ENCODE results near the gene SORCS1.

Gene SORCS1

DNA sequence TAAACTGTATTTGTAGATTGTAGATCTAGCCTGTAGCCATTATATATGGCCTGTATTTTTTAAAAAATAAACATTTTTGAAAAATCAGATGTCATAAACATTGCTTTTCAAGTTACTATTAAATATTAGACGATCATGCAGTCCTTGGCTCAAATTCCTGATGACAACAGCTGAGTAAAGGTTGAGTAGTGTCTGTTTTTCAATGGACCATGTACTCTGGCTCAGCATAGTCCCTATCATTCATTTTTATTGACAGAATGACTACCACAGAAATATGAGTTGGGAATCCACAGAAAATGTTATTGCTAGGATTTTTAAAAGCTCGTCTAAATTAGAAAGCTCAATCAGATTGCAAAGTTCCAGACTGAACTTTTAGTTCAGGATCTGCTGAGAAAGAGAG is 145.4 kb downstream of the SORCS1 start:
- TF ChIP-seq, protein P1, sequence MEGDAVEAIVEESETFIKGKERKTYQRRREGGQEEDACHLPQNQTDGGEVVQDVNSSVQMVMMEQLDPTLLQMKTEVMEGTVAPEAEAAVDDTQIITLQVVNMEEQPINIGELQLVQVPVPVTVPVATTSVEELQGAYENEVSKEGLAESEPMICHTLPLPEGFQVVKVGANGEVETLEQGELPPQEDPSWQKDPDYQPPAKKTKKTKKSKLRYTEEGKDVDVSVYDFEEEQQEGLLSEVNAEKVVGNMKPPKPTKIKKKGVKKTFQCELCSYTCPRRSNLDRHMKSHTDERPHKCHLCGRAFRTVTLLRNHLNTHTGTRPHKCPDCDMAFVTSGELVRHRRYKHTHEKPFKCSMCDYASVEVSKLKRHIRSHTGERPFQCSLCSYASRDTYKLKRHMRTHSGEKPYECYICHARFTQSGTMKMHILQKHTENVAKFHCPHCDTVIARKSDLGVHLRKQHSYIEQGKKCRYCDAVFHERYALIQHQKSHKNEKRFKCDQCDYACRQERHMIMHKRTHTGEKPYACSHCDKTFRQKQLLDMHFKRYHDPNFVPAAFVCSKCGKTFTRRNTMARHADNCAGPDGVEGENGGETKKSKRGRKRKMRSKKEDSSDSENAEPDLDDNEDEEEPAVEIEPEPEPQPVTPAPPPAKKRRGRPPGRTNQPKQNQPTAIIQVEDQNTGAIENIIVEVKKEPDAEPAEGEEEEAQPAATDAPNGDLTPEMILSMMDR (IDR thresholded peaks at IDR 0.05; ENCODE audit: control insufficient read depth, extremely low read depth, insufficient read depth), result no peak
- no peak for DNase-seq (ENCODE audit: low read depth)
- H3K4me3 ChIP-seq (ENCODE audit: low read depth, low read length), result no peak overlapping the region

DNA sequence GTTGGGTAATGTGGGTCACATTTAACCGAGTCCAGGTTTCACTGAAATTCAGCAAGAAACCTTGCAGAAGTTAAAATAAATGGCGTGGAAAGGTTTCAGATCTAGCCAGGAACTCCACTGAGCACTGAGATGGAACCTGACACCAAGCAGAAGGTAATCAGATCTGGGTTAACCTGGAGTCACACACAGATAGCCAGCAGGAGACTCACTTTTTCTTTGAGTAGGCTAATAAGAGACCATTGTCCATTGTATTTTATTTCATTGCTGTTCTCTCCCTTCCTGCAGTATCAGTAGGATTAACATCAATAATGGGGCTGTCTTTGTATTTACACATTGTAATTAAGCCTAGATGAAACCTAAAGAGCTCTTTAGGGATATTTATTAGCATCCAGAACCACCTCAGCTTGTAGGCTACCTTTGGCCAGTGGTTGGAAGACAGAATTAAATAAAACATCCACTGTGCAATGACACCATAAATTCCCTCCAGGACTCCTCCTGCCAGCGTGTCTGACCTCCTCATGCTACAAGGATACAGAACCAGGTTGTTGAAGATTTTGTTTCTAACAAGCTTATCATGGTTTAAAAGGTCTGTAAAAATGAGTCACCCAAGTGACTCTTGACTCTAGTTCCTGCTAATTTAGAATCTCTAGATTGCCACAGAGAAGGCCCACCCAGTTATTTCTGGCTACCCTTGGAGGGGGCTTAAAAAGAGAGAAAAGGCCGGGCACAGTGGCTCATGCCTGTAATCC is 151.1 kb downstream of the SORCS1 start:
- no peak overlapping the region for H3K4me3 ChIP-seq (ENCODE audit: low read depth, low read length)
- DNase-seq (ENCODE audit: low read depth), result no peak
- TF ChIP-seq, protein P1 (IDR thresholded peaks at IDR 0.05; ENCODE audit: control insufficient read depth, extremely low read depth, insufficient read depth), result no peak

DNA sequence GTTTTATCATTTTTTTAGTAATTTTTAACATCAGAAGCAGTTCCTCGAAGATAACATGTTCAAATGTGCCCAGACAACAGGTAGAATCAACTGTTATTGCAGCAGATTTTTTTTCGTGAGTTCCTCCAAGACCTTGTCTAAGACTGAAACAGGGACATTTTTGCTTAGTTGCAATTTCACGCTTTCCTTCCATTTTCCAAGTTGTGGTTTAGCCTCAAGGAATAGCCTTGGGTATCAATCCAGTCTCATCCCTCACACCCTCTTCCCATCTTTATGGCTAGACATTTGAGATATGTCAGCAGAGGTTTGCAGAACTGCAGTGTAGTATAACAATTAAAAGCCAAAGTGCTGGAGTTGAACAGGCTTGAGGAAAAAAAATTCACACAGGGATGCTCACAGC is 152.5 kb downstream of the SORCS1 start:
- TF ChIP-seq, protein P1 (IDR thresholded peaks at IDR 0.05; ENCODE audit: control insufficient read depth, extremely low read depth, insufficient read depth), result no peak
- H3K4me3 ChIP-seq (ENCODE audit: low read depth, low read length), result no peak overlapping the region
- no peak for DNase-seq (ENCODE audit: low read depth)

DNA sequence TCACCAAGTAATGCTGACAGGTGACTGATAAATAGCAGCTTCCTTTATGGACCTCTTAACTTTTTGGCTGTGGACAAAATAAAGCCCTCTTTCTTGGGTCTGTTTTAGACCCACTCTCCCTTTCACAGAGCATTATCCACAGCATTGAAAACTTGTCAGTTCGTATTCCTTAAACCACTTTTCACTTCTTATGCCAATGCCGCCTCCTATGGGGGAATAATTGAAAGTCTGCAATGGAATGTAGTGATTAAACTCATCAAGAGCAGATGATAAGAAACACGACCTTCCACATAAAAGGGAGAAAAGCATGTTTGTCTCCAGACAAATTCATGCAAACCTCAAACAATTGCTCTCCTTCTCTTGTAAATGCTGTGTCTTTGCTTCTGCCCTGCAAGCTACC is 153.4 kb downstream of the SORCS1 start:
- H3K4me3 ChIP-seq (ENCODE audit: low read depth, low read length), result no peak overlapping the region
- DNase-seq (ENCODE audit: low read depth), result no peak
- TF ChIP-seq, protein P1 (IDR thresholded peaks at IDR 0.05; ENCODE audit: control insufficient read depth, extremely low read depth, insufficient read depth), result peak; percentile 25; the same call in 1 of the 2 replicates

DNA sequence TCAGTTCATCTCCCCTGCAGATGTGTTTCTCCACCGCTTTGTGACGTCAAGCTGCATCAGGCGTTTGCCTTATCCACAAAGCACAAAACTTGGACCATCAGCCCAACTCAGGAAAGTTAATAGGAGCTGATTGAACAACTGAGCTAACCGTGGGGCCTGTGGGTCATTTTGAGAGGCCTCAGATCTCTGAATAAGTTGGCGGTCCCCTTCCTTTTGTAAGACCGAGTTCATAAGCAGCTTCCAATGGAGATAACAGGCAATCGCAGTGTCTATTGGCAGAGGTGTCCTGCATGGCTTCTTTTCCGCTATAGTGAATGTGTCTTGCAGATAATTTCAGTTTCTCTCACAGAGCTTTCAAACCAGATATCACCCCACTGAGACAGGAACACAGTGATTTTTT is 154.0 kb downstream of the SORCS1 start:
- no peak for DNase-seq (ENCODE audit: low read depth)
- TF ChIP-seq, protein P1 (IDR thresholded peaks at IDR 0.05; ENCODE audit: control insufficient read depth, extremely low read depth, insufficient read depth), result no peak
- no peak overlapping the region for H3K4me3 ChIP-seq (ENCODE audit: low read depth, low read length)

DNA sequence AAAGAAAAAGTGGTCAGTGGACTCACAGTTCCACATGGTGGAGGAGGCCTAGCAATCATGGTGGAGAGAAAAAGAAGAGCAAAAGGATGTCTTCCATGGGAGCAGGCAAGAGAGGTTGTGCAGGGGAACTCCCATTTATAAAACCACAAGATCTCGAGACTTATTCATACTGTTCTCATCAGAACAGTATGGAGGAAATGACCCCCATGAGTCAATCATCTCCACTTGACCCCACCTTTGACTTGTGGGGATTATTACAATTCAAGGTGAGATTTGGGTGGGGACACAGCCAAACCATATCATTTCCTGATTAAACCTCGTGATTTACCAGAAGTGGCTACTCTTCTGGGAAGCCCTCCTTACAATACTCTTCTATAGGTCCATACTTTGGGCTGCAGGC is 160.1 kb downstream of the SORCS1 start:
- no peak overlapping the region for H3K4me3 ChIP-seq (ENCODE audit: low read depth, low read length)
- TF ChIP-seq, protein P1 (IDR thresholded peaks at IDR 0.05; ENCODE audit: control insufficient read depth, extremely low read depth, insufficient read depth), result no peak
- no peak for DNase-seq (ENCODE audit: low read depth)

DNA sequence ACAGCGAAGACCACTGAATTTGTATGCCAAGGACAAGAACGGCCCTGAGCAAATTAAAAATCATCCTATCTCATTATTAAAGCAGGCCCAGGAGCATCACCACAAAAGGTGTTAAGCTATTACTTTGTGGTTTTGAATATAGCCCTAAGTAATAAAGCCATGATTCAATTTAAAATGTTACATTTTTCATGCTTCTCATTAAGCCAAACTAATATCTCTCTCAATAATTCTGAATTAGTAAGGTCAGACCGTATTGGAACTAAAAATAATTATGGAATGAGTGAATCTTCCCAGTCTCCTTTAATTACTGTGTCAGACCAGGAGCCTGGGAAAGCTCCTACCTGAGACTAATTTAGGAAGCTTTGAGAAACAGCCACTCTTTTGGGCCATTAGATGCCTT is 162.4 kb downstream of the SORCS1 start:
- DNase-seq (ENCODE audit: low read depth), result no peak
- TF ChIP-seq, protein P1 (IDR thresholded peaks at IDR 0.05; ENCODE audit: control insufficient read depth, extremely low read depth, insufficient read depth), result no peak
- no peak overlapping the region for H3K4me3 ChIP-seq (ENCODE audit: low read depth, low read length)

All from LNCaP clone FGC (cell line).